HG02642 (cell line): Measurements from ENCODE around the gene ENO1.
"Not testable (repeated sequence)": the region's sequence is repeated elsewhere in the genome, so short reads cannot be mapped to it uniquely, and the experiment has no call there.

ENCODE experiments used
- ATAC-seq: cut with Tn5 transposase; IDR thresholded peaks from one replicate; pipeline ENCODE4 v1.9.1; 2021; ENCODE audit warnings: mild to moderate bottlenecking; ENCODE audit not compliant: unreplicated experiment, poor library complexity

The ENO1 gene

DNA sequence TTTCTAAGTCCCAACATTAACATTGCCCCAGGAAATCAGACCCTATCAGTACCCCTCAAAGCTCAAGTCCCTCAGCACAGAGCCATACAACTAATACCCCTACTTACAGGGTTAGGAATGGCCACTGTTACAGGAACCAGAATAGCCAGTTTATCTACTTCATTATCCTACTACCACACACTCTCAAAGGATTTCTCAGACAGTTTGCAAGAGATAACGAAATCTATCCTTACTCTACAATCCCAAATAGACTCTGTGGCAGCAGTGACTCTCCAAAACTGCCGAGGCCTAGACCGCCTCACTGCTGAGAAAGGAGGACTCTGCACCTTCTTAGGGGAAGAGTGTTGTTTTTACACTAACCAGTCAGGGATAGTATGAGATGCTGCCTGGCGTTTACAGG is 19.0 kb upstream of the ENO1 start:
- not testable (repeated sequence) for ATAC-seq

DNA sequence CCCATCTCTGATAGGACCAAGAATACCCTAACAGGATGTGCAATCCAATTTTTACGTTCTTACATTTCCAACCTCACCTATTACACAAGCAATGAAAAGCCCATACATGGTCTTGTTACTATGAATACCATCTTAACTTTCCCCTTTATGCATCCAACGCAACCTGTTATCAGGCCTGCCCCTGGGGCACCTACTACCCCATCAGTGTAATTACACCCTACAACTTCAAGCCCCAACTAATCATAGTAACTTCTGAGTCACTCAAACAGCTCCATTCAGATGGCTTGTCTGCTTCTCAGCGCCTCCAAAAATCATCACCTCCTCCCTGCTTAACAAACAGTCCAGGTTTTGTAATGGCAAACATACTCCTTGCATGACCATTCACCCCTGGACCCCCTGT is 18.3 kb upstream of the ENO1 start:
- not testable (repeated sequence) for ATAC-seq

DNA sequence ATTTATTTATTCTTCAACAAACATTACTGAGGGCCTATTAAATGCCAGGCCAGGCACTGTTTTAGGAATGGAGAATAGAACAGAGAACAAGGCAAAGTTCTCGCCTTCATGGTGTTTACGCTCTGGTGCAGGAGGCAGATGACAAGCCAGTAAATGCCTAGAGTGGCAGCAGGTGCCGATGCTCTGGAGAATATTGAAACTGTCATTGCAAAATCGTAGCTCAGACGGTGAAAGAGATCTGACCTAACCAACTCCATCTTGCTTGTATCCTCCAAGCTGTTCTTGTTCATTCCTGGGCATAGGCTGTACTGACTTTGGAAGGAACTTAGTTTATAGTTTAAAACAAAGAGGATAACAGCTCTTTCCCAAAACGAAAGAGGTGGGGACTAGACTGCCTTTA is 13.5 kb upstream of the ENO1 start:
- no peak for ATAC-seq

DNA sequence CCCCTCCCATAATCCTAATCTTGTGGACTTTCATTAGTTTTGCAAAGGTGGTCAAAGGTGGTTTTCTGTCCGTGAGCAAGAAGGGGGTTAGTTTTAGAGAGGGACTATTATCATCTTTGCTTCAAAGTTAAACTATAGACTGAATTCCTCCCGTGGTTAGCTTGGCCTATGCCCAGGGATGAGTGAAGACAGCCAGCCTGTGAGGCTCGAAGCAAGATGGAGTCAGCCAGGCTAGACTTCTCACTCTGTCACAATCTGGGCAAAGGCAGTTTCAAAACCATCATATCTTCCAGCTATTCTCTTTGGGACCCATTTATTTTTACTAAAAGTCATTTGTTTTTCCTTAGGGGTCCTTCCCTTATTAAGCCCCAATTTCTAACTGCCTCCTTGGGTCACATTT is 12.9 kb upstream of the ENO1 start:
- no peak for ATAC-seq

DNA sequence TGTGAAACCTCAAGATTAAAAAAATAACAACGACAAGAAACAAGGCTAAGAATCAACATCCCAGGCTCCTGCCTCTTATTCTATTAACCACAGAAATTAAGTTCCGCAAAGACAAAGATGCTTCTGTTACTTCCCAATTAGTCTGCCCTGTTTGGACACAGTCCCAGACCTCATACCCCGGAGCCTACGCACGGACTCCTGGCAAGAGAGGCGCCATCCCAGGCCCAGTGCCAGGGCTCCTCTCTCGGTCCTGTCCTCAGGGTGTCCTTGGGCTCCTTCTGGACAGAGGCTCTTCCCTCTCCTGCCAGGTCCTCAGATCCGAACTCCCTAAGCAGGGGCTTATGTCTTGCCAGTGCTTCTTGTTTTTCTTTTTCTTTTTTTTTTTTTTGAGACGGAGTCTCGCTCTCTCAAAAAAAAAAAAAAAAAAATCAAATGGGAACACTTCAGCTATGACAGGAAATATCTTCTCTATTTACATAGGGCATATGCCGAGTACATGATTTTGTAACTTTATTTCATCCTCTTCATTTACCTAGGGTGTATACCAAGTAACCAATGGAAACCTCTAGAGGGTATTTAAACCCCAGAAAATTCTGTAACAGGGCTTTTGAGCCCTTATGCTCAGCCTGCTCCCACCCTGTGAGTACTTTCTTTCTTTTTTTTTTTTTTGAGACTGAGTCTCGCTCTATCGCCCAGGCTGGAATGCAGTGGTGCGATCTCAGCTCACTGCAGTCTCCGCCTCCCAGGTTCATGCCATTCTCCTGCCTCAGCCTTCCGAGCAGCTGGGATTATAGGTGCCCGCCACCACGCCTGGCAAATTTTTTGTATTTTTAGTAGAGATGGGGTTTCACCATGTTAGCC is 11.7 kb upstream of the ENO1 start:
- ATAC-seq = no peak

DNA sequence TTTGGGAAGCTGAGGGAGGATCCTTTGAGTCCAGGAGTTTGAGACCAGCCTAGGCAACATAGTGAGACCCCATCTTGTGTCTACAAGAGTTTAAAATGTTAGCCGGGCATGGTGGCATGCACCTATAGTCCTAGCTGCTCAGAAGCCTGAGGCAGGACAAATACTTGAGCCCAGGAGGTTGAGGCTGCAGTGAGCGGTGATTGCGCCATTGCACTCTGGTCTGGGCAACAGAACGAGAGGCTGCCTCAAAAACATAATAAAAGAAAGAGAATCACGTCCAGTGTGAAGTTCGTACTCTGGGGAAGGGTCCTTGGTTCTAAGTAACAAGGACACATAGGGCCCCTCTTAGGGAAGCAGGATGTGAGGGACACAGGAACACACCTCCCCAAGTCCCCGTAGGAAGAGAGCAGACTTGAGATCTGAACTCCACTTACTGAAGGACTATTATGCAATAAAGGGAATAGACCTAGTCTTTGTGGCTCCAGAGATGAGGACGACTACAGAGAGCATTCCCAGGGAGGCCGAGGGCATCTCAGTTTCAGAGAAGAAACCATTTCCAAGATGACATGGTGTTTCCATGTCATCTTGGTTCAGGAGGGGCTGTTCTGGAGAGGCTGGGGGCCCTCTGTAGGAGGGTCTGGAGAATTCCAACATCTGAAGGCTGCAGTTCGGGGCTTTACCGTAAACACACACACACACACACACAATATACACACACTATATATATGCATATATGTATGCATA is 10.8 kb upstream of the ENO1 start:
- no peak for ATAC-seq

DNA sequence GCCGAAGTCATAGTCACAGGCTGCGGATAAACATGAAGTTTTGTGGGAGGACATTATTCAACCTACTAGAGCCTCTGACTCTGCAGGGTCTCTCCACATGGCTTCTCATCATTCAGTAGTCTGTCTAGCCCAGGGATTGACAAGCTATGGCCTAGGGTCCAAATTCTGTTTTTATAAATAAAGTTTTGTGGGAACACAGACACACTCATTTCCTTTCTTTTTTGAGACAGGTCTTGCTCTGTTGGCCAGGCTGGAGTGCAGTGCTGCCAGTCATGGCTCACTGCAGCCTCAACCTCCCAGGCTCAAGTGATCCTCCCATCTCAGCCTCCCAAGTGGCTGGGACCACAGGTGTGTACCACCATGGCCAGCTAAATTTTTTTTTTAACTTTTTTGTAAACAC is 8.1 kb upstream of the ENO1 start:
- no peak for ATAC-seq

DNA sequence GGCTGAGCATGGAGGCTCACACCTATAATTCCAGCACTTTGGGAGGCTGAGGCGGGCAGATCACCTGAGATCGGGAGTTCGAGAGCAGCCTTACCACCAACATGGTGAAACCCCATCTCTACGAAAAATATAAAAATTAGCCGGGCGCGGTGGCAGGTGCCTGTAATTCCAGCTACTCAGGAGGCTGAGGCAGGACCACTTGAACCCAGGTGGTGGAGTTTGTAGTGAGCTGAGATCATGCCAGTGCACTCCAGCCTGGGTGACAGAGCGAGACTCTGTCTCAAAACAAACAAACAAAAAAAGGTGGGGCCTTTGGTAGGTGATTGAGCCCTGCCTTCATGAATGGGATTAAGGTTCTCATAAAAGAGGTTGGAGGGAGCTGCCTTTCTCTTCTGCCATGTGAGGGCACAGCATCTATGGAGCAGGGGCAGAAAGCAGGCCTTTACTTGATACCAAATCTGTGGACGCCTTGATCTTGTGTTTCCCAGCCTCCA is 7.6 kb upstream of the ENO1 start:
- ATAC-seq = not testable (repeated sequence)

DNA sequence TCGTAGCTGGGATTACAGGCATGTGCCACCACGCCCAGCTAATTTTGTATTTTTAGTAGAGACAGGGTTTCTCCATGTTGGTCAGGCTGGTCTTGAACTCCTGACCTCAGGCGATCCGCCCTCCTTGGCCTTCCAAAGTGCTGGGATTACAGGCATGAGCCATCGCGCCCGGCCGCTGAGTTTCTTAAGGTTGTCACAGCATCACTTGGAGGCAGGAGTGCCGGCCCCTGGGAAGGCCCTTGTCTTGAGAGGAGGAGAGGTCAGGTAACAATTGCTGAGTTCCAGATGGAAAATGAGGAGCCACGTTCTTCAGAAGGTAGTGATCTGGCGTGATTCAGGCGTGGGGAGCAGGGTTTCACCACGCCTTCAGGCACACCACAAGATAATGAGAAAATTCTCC is 5.6 kb upstream of the ENO1 start:
- not testable (repeated sequence) for ATAC-seq

DNA sequence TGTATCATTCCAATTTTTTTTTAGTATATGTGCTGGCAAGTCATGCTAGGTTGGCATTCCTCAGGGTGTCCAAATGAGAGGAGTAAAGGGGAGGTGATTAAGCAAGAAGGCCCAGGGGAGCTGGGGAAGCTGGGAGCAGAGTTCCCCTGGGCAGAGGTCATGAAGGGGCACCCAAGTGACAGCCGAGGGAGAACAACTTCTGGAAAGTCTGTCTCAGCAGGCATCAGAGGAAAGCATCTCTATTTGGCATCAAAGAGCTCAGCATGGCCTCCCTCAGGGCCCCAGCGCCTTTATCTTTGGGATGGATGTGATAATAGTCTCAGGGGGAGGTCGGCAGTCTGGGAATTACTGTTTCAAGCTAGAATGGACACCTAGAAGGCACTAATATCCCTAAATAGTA is 5.0 kb upstream of the ENO1 start:
- no peak for ATAC-seq

DNA sequence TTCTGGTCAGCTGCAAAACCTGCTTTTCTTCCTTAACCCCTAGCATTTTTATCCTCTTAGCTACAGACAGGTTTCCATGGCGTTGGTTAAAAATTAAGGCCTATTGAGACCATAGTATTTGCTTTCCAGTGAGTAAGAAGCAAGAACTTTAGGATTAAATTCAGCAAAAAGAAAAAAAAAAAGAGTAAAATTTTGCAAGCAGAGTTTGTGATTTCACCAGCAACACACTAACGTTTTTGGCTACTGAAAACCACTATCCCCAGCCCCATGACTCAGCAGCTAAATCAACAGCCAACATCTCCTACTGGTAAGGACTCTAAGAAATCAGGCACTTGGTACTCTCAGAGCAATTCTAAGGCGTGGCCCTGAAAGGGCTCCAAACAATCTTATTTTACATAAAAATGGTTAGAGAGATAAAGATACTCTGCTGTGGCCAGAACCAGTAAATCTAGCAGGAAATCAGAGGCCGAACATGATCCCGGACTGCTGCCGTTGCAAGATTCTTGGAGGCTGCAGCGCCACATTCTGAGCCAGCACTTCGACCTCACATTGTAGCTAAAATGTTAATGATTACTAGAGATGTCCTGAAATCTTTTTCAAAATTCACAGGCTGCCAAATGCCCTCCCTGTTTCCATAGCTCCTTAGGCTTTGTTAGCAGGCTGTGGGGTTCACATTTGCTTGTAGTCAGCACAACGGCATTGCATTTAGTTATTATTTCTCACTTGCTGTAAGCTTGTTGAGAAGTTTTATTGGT is 1.6 kb upstream of the ENO1 start:
- no peak for ATAC-seq

DNA sequence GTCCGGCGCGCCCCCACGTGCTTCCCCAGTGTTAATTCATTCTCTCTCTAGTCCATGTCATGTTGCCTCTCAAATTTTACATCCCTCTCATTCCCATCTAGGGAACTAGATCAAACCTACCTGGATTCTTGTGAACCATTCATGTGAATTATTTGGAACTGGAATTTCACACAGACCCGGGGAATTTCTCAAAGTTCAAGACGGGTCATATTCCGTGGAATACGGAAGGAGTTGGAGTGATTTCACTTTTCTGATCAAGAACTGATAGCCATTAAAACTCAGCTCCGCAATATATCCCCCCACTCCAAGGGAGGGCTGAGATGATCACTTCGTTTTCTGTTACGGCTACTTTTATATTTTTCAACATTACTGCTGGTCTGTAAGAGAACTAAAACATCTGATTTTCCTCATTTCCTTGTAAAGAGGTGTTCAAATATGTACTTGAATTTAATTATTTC is 1.0 kb upstream of the ENO1 start:
- no peak for ATAC-seq

DNA sequence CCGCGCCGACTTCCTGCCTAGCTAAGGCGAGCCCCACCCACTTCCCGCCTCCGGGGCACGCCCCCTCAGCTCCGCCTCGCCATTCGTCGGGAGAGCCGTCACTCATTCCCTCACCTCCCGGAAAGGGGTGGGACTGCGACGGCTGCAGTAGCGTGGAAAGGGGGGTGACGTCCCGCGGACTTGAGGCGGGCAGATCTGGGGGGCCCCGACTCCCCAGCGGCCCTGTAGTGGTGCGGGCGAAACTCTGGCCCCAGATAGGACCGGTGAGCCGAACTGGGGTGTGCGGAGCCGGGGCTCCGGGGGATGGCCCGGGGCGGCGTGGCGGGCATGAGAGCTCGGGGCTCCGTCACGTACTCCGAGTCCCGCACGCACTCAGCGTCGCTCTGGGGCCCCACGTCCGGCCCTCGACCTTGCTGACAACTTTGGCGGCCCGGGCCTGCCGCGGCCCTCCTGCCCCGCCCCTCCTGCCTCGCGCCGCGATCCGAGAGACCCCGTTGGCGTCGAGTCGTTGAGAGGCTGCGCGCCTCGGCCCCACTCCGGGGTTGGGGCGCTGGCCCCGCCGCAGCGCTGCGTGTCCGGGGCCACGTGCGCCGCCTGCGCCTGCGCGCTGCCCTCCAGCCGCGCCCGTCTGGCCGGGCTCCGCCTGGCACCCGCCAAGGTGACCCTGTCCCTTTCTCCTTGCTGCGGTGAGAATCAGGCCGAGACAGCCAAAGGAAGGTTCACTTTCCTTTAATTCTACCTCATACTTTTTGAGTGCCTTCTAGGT is 395 bp upstream of the ENO1 start:
- peak; percentile 81 for ATAC-seq

DNA sequence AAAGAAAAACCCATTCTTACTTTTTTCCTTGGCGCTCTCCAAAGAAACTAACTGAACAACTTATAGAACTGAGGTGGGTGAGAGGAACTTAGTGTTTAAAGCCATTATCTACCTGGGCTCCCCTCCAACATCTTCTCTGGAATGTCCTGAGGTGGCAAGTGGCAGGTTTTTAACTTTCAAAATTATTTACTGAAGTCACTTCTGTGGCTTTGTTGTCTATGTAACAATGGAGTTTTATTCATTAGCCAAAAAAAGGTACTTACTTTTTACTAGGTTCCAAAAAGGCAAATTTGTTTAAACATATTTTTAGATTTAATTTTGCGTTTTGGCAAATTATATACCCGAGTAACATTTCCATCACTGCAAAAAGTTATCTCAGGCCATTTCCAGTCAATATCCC is 2.4 kb downstream of the ENO1 start:
- ATAC-seq = no peak

DNA sequence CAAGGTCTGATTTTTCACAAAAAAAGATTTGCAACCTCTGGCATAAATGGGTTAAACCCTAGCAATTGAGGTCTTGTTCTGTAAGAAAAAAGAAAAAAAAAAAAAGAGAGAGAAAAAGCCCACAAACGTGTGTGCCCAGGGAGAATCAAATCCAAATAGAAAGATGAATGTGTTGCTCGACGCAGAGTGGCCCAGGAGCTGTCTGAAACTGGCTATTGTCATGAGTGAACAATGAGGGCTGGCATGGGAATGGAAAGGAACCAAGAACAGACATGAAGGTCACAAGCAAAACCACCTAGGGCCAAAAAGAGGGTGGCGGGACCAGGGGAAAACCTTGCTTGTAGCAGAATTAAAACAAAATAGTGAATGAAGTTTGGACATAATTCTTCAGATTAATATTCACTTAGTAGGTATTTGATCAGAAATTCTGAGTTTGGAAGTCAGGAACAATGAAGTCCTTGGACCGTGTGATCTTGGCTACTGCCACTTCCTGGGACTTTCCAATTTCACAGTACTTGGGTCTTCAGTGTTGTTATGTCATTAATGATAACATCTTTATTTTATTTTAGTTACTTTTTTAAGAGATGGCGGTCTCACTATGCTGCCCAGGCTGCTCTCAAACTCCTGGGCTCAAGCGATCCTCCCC is 3.1 kb downstream of the ENO1 start:
- ATAC-seq = no peak

DNA sequence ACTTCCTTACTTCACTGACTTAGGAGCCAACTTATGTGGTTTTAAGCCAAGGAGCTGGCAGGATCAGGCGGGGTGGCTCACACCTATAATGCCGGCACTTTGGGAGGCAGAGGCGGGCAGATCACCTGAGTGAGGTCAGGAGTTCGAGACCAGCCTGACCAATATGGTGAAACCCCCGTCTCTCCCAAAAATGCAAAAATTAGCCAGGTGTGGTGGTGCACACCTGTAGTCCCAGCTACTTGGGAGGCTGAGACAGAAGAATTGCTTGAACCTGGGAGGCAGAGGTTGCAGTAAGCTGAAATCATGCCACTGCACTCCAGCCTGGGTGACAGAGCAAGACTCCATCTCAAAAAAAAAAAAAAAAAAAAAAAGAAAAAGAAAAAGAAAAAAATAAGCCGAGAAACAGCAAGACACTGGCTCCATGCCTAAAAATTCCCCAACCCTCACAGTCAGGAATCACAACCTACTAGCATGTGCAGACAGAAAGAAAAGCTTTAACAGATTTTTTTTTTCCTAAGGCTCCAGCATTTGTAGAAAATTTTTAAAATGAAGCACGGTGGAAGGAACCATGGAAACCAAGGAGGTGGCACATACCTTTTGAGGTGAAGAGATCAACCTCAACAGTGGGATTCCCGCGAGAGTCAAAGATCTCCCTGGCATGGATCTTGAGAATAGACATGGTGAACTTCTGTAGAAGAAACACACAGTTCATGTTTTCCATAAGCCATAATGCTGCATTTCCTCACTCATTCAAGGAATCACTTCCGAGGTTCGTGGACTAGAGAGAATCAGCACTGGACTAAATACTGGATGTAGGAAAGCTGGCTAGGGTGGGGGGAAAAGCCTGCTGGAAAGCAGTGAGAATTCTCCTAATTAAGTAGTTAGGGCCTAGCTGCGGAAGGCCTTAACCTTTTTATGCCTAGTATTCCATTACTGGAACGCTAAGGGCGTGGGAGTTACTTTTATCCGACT is 4.0 kb downstream of the ENO1 start:
- ATAC-seq = no peak

DNA sequence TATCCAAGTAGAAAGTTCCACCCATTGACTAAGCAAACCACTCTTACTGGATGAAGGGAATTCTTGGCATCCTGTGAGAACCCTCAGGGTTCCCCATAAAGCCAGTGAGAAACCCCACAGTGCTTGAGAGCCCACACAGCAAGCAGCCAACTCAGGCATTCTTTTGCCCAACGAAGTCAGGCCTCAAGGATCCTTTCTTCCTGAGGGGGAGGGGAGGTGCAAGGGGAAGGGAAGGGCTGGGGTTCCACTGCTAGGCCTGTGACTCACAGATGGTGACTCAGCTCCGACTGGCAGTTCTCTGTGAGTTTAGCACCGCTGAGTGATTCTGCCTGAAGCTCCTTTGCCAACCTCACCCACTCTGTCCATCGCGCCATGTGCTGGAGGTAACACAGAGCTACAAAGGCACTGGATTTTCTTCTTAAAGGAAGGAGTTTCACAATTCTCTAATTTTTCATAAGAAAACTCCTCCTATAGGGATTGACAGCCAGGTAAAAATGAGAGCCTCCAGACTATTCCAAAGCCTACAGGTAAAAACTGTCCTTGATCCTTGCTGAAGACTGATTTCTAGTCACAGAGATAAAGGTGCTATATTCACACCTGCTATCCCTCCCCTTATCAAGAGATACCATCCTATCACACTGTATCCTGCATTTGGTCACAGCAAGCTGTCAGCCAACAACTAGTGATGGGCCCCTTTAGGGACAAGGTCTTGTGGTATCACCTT is 4.8 kb downstream of the ENO1 start:
- ATAC-seq = no peak

DNA sequence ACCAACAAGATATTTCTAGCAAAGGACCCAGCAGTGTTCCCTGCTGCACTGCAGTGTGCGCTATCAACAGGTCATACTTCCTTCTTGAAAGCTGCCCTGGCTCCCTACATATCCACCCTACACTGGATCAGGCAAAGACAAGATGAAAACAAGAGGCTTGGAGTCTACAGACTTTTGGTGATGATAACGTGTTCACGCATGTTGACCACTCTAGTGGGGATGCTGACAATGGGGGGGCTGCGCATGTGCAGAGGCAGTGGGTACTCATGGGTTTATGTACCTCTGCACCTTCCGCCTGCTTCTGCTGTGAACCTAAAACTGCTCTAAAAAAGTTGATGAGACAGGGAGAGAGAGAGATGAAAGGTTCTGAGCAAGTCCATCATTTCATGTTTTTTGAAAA is 5.5 kb downstream of the ENO1 start:
- ATAC-seq = no peak
